Liver (tissue), 9 donors: Measurements from ENCODE around the gene PTPRD. TPM values are rescaled to one million over a fixed set of nuclear protein-coding genes. Genes with fewer than 3 reads are reported as not detected.

Experiments used
- DNase-seq: peaks from one replicate; pipeline ENCODE4 v3.0.0-alpha.2; 2017; ENCODE audit warnings: low spot score
- H3K27ac ChIP-seq, 2 donors: one replicate each; pipeline ENCODE4 v1.7.0; 2013; ENCODE audit warnings: inconsistent platforms in 2 of 2, low read length in 2 of 2, control low read depth in 1 of 2, low read depth in 1 of 2, mild to moderate bottlenecking in 1 of 2
- H3K27me3 ChIP-seq, 4 donors: one replicate each; pipeline versions ENCODE4 v1.6.1 to v1.7.0; 2013; ENCODE audit warnings: low read length in 3 of 4, inconsistent platforms in 1 of 4, mild to moderate bottlenecking in 1 of 4, moderate library complexity in 1 of 4; ENCODE audit not compliant: control insufficient read depth in 4 of 4, insufficient read depth in 4 of 4
- H3K36me3 ChIP-seq, 4 donors: one replicate each; pipeline versions ENCODE4 v1.6.1 to v1.7.0; 2013; ENCODE audit warnings: low read length in 3 of 4, mild to moderate bottlenecking in 3 of 4, low read depth in 1 of 4, moderate library complexity in 1 of 4; ENCODE audit not compliant: control insufficient read depth in 4 of 4, insufficient read depth in 3 of 4
- H3K4me1 ChIP-seq, 4 donors: one replicate each; pipeline versions ENCODE4 v1.6.1 to v1.7.0; 2013; ENCODE audit warnings: low read length in 3 of 4, mild to moderate bottlenecking in 3 of 4, moderate library complexity in 1 of 4; ENCODE audit not compliant: control insufficient read depth in 4 of 4, insufficient read depth in 4 of 4
- H3K4me3 ChIP-seq, 3 donors: one replicate each; pipeline versions ENCODE4 v1.6.1 to v1.7.0; 2013; ENCODE audit warnings: low read length in 3 of 3, control low read depth in 1 of 3, low read depth in 1 of 3, mild to moderate bottlenecking in 1 of 3
- H3K9ac ChIP-seq, 2 donors: one replicate each; pipeline ENCODE4 v1.7.0; 2013; ENCODE audit warnings: low read length in 2 of 2, mild to moderate bottlenecking in 2 of 2, moderate library complexity in 2 of 2, control low read depth in 1 of 2, low read depth in 1 of 2
- H3K9me3 ChIP-seq, 4 donors: one replicate each; pipeline versions ENCODE4 v1.6.1 to v1.7.0; 2013; ENCODE audit warnings: low read length in 3 of 4; ENCODE audit not compliant: control insufficient read depth in 4 of 4
- CTCF ChIP-seq: fragments of 150-350 bp; IDR thresholded peaks from 2 replicates; pipeline ENCODE4 v1.5.1; 2017; ENCODE audit warnings: improper control_type of control experiment, low read depth, low read length; ENCODE audit not compliant: missing input control
- EGR1 ChIP-seq, 2 donors: IDR thresholded peaks; 2 replicates each; pipeline ENCODE4 v1.6.1; 2016 to 2018; ENCODE audit warnings: antibody characterized with exemption in 2 of 2, low read depth in 2 of 2
- FOXA1 ChIP-seq: IDR thresholded peaks from 2 replicates; pipeline ENCODE4 v1.6.1; 2016; ENCODE audit warnings: antibody characterized with exemption
- FOXA2 ChIP-seq: IDR thresholded peaks from 2 replicates; pipeline ENCODE4 v1.6.1; 2016; ENCODE audit warnings: antibody characterized with exemption
- GABPA ChIP-seq, 2 donors: IDR thresholded peaks in 1 of 2; conservative IDR thresholded peaks in 1 of 2; 2 replicates each; pipeline ENCODE4 v1.6.1; 2016; ENCODE audit warnings: antibody characterized with exemption in 2 of 2, mild to moderate bottlenecking in 1 of 2, moderate library complexity in 1 of 2
- JUND ChIP-seq, 2 donors: IDR thresholded peaks; 2 replicates each; pipeline ENCODE4 v1.6.1; 2016; ENCODE audit warnings: antibody characterized with exemption in 2 of 2
- NR2F2 ChIP-seq: IDR thresholded peaks from 2 replicates; pipeline ENCODE4 v1.6.1; 2016; ENCODE audit warnings: antibody characterized with exemption
- RXRA ChIP-seq, 2 donors: IDR thresholded peaks; 2 replicates each; pipeline ENCODE4 v1.6.1; 2017 to 2018; ENCODE audit warnings: antibody characterized with exemption in 2 of 2, mild to moderate bottlenecking in 1 of 2
- SP1 ChIP-seq: IDR thresholded peaks from 2 replicates; pipeline ENCODE4 v1.6.1; 2018; ENCODE audit warnings: antibody characterized with exemption, mild to moderate bottlenecking
- YY1 ChIP-seq: IDR thresholded peaks from 2 replicates; pipeline ENCODE4 v1.6.1; 2016; ENCODE audit warnings: antibody characterized with exemption, mild to moderate bottlenecking
- WGBS: extraction: QIAGEN DNeasy Blood & Tissue Kit; methylation state at CpG from one replicate; pipeline ENCODE4 v1.1.7; 2013; 5-methylcytosine and 5-hydroxymethylcytosine counted together
- polyA plus RNA-seq, 2 donors: library from polyadenylated mRNA; stranded (reverse) in 1 of 2; unstranded in 1 of 2; fragments of 200-250 nt in 1 of 2; fragments of >200 nt in 1 of 2; fragmentation: Nextera tagmentation in 1 of 2; extraction: Ambion mirVana in 1 of 2; gene quantifications; one replicate each; pipeline versions ENCODE4 v1.2.1 to v1.2.3, GENCODE V29; 2013 to 2015
- total RNA-seq, 2 donors: library from RNA; depleted of rRNA; stranded (reverse); fragments of >200 nt; gene quantifications; one replicate each; pipeline ENCODE4 v1.2.3, GENCODE V29; 2014
- TF ChIP-seq, protein P1 (sequence below): IDR thresholded peaks from 2 replicates; pipeline ENCODE4 v1.6.1; 2016; ENCODE audit warnings: antibody characterized with exemption
- TF ChIP-seq, protein P2 (sequence below): IDR thresholded peaks from 2 replicates; pipeline ENCODE4 v1.6.1; 2016; ENCODE audit warnings: antibody characterized with exemption
- TF ChIP-seq, protein P3 (sequence below): IDR thresholded peaks from 2 replicates; pipeline ENCODE4 v1.6.1; 2016; ENCODE audit warnings: antibody characterized with exemption, mild to moderate bottlenecking
- donor health status: healthy.
- donor health status: healthy.
- donor health status: healthy.
- donor health status: healthy.
- donor health status: healthy.

Gene PTPRD
- total and polyA plus RNA-seq, 4 donors: 0.78 to 34.2 (median 4.7) TPM

DNA sequence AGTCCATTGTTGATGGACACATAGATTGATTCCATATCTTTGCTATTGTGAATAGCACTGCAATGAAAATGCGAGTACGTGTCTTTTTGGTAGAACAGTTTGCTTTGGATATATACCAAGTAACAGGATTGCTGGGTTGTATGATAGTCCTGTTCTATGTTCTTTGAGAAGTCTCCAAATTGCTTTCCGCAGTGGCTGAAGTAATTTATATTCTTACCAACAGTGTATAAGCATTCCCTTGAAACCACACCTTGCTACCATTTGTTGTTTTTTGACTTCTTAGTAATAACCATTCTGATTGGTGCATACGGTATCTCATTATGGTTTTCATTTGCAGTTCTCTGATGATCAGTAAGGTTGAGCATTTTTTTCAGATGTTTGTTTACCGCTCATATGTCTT is 792.9 kb downstream of the PTPRD start:
- TF ChIP-seq SP1: no peak
- TF ChIP-seq, protein P1, sequence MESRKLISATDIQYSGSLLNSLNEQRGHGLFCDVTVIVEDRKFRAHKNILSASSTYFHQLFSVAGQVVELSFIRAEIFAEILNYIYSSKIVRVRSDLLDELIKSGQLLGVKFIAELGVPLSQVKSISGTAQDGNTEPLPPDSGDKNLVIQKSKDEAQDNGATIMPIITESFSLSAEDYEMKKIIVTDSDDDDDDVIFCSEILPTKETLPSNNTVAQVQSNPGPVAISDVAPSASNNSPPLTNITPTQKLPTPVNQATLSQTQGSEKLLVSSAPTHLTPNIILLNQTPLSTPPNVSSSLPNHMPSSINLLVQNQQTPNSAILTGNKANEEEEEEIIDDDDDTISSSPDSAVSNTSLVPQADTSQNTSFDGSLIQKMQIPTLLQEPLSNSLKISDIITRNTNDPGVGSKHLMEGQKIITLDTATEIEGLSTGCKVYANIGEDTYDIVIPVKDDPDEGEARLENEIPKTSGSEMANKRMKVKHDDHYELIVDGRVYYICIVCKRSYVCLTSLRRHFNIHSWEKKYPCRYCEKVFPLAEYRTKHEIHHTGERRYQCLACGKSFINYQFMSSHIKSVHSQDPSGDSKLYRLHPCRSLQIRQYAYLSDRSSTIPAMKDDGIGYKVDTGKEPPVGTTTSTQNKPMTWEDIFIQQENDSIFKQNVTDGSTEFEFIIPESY: no peak
- no peak for TF ChIP-seq FOXA2
- TF ChIP-seq, protein P2, sequence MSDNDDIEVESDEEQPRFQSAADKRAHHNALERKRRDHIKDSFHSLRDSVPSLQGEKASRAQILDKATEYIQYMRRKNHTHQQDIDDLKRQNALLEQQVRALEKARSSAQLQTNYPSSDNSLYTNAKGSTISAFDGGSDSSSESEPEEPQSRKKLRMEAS: no peak
- TF ChIP-seq, protein P3, sequence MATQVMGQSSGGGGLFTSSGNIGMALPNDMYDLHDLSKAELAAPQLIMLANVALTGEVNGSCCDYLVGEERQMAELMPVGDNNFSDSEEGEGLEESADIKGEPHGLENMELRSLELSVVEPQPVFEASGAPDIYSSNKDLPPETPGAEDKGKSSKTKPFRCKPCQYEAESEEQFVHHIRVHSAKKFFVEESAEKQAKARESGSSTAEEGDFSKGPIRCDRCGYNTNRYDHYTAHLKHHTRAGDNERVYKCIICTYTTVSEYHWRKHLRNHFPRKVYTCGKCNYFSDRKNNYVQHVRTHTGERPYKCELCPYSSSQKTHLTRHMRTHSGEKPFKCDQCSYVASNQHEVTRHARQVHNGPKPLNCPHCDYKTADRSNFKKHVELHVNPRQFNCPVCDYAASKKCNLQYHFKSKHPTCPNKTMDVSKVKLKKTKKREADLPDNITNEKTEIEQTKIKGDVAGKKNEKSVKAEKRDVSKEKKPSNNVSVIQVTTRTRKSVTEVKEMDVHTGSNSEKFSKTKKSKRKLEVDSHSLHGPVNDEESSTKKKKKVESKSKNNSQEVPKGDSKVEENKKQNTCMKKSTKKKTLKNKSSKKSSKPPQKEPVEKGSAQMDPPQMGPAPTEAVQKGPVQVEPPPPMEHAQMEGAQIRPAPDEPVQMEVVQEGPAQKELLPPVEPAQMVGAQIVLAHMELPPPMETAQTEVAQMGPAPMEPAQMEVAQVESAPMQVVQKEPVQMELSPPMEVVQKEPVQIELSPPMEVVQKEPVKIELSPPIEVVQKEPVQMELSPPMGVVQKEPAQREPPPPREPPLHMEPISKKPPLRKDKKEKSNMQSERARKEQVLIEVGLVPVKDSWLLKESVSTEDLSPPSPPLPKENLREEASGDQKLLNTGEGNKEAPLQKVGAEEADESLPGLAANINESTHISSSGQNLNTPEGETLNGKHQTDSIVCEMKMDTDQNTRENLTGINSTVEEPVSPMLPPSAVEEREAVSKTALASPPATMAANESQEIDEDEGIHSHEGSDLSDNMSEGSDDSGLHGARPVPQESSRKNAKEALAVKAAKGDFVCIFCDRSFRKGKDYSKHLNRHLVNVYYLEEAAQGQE: no peak
- TF ChIP-seq CTCF: no peak
- TF ChIP-seq YY1: no peak
- TF ChIP-seq JUND (IDR thresholded peaks at IDR 0.05): no peak
- WGBS: 89% methylated on average over 5 of the region's 5 CpGs
- no peak overlapping the region for H3K27ac ChIP-seq
- H3K9ac ChIP-seq: no peak overlapping the region
- peaks cover 0 to 6% (median 0%) of the 10 kb centered on the region in 4 donors for H3K9me3 ChIP-seq
- H3K4me3 ChIP-seq: no peak overlapping the region
- H3K4me1 ChIP-seq: no peaks in the 10 kb centered on the region
- no peaks in the 10 kb centered on the region for H3K36me3 ChIP-seq
- no peak for DNase-seq
- H3K27me3 ChIP-seq: no peaks in the 10 kb centered on the region

DNA sequence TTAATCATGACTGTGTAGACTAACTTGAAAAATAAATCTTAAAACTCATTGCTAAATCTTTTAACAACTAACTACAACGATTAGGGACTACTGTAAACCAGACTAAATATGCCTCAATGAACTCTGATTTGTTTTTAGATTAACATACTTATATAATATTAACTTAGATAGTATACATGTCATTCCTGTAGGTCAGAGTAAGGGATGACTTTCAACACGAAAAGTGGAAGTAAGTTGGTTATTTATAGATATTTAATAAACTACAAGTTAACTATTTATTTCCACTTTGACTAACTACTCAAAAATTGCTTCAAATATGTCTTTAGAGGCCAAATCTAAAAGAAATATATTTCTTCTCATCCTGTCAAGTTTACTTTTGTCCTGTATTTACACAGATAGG is 795.6 kb downstream of the PTPRD start:
- Histone ChIP-seq H3K27ac (no peak overlapping the region), H3K4me3 (no peak overlapping the region), H3K9ac (no peak overlapping the region), H3K9me3 (peaks cover 0 to 6% (median 0%) of the 10 kb centered on the region in 4 donors), H3K4me1 (no peaks in the 10 kb centered on the region), H3K36me3 (no peaks in the 10 kb centered on the region), H3K27me3 (no peaks in the 10 kb centered on the region)
- TF ChIP-seq JUND (IDR thresholded peaks at IDR 0.05) (no peak), FOXA1 (no peak), RXRA (IDR thresholded peaks at IDR 0.05) (no peak), EGR1 (IDR thresholded peaks at IDR 0.05; ENCODE audit: low read depth in 2 of 2) (no peak), GABPA (IDR thresholded peaks at IDR 0.05 in 1 of 2, conservative IDR thresholded peaks at IDR 0.05 in 1 of 2) (no peak), NR2F2 (no peak), FOXA2 (no peak), CTCF (no peak)
- TF ChIP-seq, protein P1: no peak
- TF ChIP-seq, protein P3: no peak
- WGBS: 36% methylated on average over 2 of the region's 2 CpGs
- no peak for DNase-seq
